ENCODE data around the gene LHX1.
A peak's percentile ranks its signal among the peaks of the same experiment; 100 is the strongest.

Gene LHX1

GRCh38 chr17:36929851-36930582 lies 7.3 kb upstream of the LHX1 start (continued):
- no peak for TF ChIP-seq ZBTB6 (tag by site-specific recombination; IDR thresholded peaks at IDR 0.05)
- TF ChIP-seq ZNF501 (tag by site-specific recombination; IDR thresholded peaks at IDR 0.05), result no peak
- no peak for TF ChIP-seq PRDM10 (tag by site-specific recombination; IDR thresholded peaks at IDR 0.05)
- no peak for TF ChIP-seq MEIS1 (CRISPR knock-in tag; IDR thresholded peaks at IDR 0.05; ENCODE audit: borderline replicate concordance)
- TF ChIP-seq REPIN1 (tag by site-specific recombination; IDR thresholded peaks at IDR 0.05; ENCODE audit: low read depth), result no peak
- no peak for TF ChIP-seq ZNF621 (tag by site-specific recombination; IDR thresholded peaks at IDR 0.05)
- TF ChIP-seq ZNF521 (tag by site-specific recombination; IDR thresholded peaks at IDR 0.05), result no peak

GRCh38 chr17:36930583-36930900 lies 6.7 kb upstream of the LHX1 start:
- CTCF ChIA-PET, result interaction anchor here (0.6 kb wide), 1 partner anchor 122 kb away, joined by 3 read pairs; no protein-coding TSS in a partner anchor
- peak; percentile 73 for TF ChIP-seq PRDM1 (tag by site-specific recombination; IDR thresholded peaks at IDR 0.05)
- no peak for TF ChIP-seq ZIC2 (tag by site-specific recombination; IDR thresholded peaks at IDR 0.05)
- TF ChIP-seq ZNF366 (tag by site-specific recombination; conservative IDR thresholded peaks at IDR 0.05), result 0 out of 2 replicates have a peak, but pooled peaks have one; percentile 26
- peaks cover 0 to 8% of the 10 kb centered on the region in 2 experiments; a peak in 1 of 3 replicates for H3K36me3 ChIP-seq (ENCODE audit: control insufficient read depth in 2 of 2, insufficient read depth in 1 of 2, low read length in 2 of 2)
- peaks cover 13% of the 10 kb centered on the region for H3K4me1 ChIP-seq (ENCODE audit: control insufficient read depth, insufficient read depth, low read length)
- H3K4me3 ChIP-seq (ENCODE audit: low read depth, low read length), result no peak overlapping the region
- no peaks in the 10 kb centered on the region for H3K9me3 ChIP-seq (ENCODE audit: control insufficient read depth, insufficient read depth, low read depth, low read length)
- no peak overlapping the region for H3K27ac ChIP-seq (ENCODE audit: extremely low read depth, low read depth, low read length)
- POLR2A ChIA-PET, result interaction anchor here (1.2 kb wide), 1 partner anchor 9 kb away, joined by 3 read pairs; no protein-coding TSS in a partner anchor

GRCh38 chr17:36931096-36931696 lies 6.1 kb upstream of the LHX1 start:
- Histone ChIP-seq H3K4me1 (ENCODE audit: control insufficient read depth, insufficient read depth, low read length) (peaks cover 13% of the 10 kb centered on the region), H3K4me3 (ENCODE audit: low read depth, low read length) (no peak overlapping the region), H3K9me3 (ENCODE audit: control insufficient read depth, insufficient read depth, low read depth, low read length) (no peaks in the 10 kb centered on the region), H3K27ac (ENCODE audit: extremely low read depth, low read depth, low read length) (peak overlapping the region; percentile 21; the same call in 1 of the 2 replicates), H3K36me3 (ENCODE audit: control insufficient read depth in 2 of 2, insufficient read depth in 1 of 2, low read length in 2 of 2) (peaks cover 0 to 8% of the 10 kb centered on the region in 2 experiments; a peak in 1 of 3 replicates)
- CTCF ChIA-PET, result interaction anchor here (0.6 to 1.8 kb wide), 2 partner anchors 117 to 123 kb away, joined by 3 to 5 read pairs; no protein-coding TSS in a partner anchor
- POLR2A ChIA-PET, result interaction anchor here (1.2 kb wide), 1 partner anchor 10 kb away, joined by 3 read pairs; no protein-coding TSS in a partner anchor
- TF ChIP-seq HIC1 (tag by site-specific recombination; IDR thresholded peaks at IDR 0.05) (no peak), ZNF184 (tag by site-specific recombination; IDR thresholded peaks at IDR 0.05) (no peak), PRDM1 (tag by site-specific recombination; IDR thresholded peaks at IDR 0.05) (no peak), ZNF560 (tag by site-specific recombination; IDR thresholded peaks at IDR 0.05; ENCODE audit: borderline replicate concordance) (no peak), ZNF214 (tag by site-specific recombination; IDR thresholded peaks at IDR 0.05; ENCODE audit: borderline replicate concordance) (no peak), ZNF654 (tag by site-specific recombination; IDR thresholded peaks at IDR 0.05; ENCODE audit: low read depth) (no peak), PRDM2 (tag by site-specific recombination; IDR thresholded peaks at IDR 0.05; ENCODE audit: borderline replicate concordance) (no peak), ZSCAN30 (tag by site-specific recombination; IDR thresholded peaks at IDR 0.05) (no peak)

All from HEK293 (cell line).